Stimulated activated CD4-positive, alpha-beta T cell treated with anti-CD3 and anti-CD28 coated beads, TNF-alpha, amount 100 ng/mL, for 48 hours (primary cell): ENCODE measurements around the gene CACNA2D2.

Experiments
- DNase-seq, 3 donors: peaks; one replicate each; pipeline ENCODE4 v3.0.0-alpha.2; 2020; ENCODE audit warnings: low read depth in 3 of 3

The CACNA2D2 gene

GRCh38 chr3:50502225-50502583 lies 1.2 kb downstream of the CACNA2D2 start:
- DNase-seq: no peak

GRCh38 chr3:50495609-50496423 lies 7.6 kb downstream of the CACNA2D2 start:
- no peak for DNase-seq

DNA sequence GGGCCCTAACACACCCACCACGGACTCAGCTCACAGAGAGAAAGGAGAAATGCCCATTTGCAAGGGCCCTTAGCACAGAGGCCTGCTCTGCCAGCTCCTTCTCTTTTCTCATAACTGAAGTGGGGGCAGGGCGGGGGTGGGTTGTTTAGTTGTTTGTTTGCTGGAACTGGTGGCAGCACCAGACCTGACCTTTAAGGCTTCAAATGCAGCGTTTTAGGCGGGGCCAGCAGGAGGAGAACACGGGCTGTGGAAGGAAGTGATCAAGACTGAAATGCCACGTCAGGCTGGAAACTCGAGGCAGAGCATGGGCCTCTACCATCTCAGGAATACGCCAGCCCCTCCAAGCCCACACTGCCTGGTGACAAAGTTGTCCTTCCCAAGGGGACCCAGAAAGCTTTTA lies 9.3 kb downstream of the CACNA2D2 start:
- DNase-seq: no peak

- DNase-seq: no peak
These were observed 9.8 kb downstream of the CACNA2D2 start for GRCh38 chr3:50493623-50494022.

DNA sequence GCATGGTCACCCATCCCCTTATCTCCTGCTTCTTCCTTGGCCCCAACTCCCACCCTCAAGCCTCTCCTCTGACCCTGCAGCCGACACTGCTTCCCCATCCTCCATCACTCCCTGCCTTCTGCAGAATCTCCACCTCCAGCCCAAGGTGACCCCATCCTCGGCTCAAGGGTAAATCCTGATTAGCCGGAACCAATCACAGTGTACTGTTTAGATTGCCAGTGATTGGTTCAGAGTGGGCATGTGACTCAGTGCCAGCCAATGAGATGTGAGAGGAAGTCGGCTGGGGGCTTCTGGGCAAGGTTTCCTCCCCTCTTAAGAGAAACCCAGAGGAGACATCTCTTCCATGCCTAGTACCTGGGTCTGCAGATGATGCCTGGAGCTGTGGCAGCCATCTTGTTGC lies 10.3 kb downstream of the CACNA2D2 start:
- no peak for DNase-seq

GRCh38 chr3:50491023-50491422 lies 12.4 kb downstream of the CACNA2D2 start:
- DNase-seq: no peak

DNA sequence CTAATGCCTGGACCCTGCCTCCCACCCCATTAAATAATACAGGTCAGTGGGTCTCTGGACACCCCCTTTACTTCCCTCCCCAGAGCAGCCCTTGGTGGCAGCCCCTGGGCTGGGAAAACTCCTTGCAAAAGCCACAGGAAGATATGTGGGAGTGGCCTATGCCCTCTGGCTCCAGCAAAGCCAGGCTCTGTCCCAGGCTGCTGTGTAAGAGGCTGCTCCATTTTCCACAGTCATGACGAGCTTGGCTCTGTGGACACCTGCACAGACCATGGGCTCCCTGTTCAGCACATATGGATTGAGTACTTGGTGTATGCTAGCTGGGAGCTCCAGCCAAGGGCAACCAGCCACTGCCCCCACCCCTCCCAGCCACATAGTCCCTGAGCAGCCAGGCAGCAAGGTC lies 13.0 kb downstream of the CACNA2D2 start:
- no peak for DNase-seq

DNA sequence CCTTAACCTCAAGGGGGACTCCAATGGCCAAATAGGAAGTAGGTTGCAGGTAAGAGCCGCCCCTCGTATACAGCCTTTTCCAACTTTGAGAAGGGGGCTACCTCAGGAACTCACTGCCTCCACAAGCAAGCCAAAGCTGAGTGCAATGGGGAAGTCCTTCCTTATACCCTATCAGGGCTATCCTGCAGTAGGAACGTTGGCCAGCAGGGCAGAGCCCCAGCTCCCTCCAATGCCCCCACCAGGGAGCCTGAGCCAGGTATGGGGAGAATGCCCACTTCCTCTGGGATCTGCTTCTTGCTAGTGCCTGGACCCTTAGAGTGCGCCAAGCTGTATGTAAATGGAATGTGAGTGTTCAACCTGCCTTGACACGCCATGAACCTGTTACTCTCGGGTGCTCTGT lies 16.3 kb downstream of the CACNA2D2 start:
- DNase-seq: no peak

DNA sequence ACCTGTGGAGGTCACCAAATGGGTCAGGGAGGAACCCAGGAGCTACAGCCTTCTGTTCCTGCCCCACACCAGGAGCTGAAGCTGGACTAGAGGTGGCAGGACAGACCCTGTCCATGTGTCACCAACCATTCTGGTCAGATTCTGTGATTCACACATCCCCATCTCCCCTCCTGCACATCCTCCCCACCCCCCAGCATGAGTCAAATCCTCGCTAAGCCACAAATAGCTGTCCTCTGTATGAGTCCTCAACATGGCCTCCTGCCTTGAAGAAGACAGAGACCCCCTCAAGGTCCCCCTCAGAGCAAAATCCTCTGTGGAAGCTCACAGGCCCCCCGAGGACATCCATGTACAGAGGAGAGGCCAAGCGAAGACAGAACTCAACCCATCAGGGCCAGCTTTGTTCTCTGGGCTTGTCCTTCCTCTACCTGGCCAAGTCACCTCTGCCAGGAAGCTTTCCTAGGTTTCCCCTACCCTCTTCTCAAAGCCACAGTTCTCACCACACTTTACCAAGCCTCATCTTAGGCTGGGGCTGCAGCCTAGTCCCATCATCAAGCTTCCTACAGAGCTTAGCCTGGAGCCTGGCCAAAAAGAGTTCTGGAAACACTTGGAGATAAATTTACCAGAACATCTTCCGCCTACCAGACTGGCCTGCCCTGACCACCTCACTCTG lies 17.1 kb downstream of the CACNA2D2 start:
- no peak for DNase-seq

DNA sequence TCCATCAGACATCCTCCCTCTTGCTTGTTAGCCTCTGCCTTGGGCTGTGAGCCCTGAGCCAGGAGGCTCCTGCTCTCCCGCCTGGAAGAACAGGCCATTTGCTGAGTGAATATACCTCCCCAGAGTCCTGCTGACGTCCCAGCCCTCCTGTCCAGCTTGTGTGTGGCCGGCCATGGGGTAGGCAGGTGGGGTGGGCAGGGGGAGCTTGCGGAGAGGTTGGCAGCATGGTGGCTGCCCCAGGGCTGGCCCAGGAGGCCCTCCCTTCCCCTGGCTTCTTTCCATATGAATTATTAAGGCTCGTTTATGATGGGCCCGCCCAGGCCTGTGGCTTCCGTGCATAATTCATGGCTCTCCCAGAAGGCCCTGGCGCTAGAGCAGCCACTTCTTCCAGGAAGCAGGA lies 18.7 kb downstream of the CACNA2D2 start:
- DNase-seq: no peak

DNA sequence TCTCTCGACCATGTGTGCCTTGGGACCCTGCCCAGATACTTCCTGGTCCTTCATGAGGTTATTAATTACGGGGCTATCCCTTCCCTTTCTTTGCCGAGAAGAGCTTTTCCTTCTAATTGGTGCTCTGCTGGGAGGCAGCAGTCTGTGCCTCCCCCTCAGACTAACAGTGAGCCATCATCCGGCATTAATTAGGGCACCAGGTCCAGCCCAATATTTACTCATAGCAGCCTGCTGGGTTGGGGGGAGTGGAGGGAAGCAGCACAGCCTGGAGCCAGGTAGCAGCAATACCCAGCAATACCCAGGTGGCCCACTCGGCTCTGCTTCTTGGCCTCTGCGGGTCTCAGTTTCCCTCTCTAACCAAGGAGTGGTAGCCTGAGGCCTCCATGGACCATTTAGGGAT lies 20.1 kb downstream of the CACNA2D2 start:
- DNase-seq: no peak

DNA sequence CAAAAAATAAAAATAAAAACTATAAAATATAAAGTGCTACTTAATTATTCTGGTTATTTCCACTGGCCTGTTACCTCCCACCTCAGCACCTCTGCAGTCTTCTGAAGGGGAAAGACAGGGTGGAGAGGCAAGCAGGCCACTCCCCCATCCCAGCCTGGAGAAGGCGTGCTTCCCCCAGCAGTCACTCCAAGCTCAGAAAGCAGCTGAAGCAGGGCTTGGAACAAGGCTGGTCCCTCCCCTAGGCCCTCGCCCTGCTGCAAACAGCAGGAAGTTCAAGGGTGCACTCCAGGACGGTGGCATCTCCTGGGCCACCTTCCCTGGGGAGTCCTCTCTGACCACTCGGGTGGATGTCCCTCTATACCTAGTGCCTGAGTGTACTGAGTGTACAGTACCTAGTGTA lies 21.4 kb downstream of the CACNA2D2 start:
- DNase-seq: no peak

DNA sequence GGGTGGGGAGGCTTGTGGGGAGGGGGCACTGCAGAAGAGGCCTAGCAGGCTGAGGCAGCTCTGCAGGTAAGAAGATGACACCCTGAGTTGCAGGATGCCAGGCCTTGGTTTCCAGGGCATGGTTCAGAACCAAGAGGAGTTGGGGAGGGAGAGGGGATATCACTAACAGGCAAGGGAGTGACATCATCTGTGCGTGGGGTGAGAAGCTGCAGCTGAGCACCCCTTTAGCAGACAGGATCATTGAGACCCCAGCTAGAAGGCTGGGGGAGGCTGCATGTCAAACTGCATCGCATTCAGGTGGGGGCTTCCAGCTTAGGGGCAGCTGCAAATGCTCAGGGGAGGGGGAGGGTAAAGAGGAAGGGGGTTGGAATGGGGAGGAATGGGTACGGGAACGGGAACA lies 23.0 kb downstream of the CACNA2D2 start:
- no peak for DNase-seq

DNA sequence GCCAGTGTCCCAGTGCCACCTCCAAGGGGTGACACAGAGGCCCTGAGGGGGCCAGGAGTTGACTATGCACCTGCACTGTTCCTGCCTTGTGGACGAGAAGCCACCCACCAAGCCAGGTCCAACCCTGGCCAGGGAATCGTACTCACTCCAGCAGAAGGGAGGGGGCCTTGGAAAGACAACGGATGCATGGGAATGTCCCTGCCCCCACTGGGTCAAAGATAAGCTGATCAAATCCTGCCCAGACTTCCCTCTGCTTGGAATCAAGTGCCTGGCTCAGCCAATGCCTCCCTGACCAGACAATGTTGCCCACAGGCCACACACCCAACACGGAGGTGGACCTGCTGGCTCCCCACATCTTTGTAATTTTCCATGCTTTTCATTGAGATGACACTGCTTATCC lies 23.9 kb downstream of the CACNA2D2 start:
- DNase-seq: no peak

- DNase-seq: no peak
These were observed 24.7 kb downstream of the CACNA2D2 start for GRCh38 chr3:50478671-50479260.

DNA sequence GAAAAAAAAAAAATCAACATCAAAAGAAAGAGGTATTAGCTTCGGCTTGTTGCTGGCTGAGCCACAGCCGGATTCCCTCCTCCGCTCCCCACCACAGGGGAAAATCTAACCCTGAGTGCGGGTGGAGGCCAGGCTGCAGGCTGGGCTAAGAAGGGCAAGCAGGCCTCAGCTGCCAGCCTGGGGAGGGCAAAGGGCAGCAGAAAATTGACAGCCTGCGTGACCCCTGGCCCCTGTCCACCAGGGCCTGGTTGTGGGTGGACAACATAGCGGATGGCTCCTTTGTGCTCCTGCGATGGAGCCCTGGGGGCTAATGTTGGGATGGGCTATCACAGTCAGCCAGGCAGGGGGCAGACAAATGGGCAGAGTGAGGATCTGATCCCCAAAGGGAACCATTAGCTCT lies 25.4 kb downstream of the CACNA2D2 start:
- DNase-seq: no peak

DNA sequence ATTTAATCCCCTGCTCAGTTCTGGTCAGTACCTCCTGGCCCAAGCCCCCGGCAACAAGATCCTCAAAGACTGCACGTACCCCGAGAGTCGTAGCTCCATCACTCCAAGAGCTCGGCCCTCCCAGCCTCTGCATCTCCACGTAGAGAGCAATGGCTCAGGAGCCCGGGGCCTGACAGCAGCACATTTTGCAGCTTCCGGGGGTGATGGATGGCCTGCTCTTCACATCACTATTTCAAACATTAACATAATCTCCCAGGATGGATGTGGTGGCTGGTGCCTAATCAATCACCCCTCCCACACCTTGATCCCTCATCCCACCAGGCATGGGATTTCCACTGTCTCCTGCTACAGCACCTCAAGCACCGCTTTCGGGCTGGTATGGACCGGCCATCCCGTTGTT lies 28.1 kb downstream of the CACNA2D2 start:
- DNase-seq: no peak

DNA sequence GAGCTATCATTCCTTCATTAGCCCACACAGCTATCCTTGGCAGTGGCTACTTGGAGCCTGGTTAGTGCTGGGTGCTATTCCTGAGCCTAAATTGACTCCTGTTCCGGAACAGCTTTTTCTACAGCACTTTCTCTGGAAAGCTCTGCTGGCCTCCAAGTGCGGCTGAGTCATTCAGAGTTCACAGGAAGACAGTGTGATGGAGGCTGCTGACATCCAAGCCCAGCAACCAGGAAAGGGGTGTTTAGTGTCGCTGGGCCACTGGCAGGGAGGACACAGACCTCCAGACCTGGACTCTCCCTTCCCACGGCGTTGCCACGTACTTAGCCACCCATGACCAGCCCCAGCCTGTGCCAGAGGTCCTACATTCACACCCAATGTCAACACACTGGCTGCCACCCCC lies 28.7 kb downstream of the CACNA2D2 start:
- no peak for DNase-seq

- no peak for DNase-seq
These were observed 29.7 kb downstream of the CACNA2D2 start for GRCh38 chr3:50473768-50474167.

- no peak for DNase-seq
These were observed 30.5 kb downstream of the CACNA2D2 start for GRCh38 chr3:50472958-50473357.

- no peak for DNase-seq
These were observed 32.8 kb downstream of the CACNA2D2 start for GRCh38 chr3:50470658-50471057.

DNA sequence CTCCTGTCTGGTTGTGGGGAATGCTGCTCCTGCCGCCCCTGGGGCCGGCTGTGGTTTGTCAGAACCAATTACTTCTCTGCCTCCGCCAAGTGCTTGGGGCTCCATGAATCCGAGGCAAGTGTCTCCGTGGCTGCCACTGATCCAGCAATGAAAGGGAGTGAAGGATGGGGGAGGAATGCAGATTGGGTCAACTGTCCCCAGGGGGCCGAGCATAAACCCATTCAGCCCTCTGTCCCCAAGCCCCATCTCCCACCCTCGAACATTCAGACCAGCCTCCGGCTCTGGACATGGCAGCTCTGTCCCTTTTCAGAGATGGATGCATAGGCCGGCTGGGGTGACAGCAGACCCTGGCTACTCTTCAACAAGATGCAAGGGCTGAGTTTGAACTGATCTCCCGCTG lies 35.5 kb downstream of the CACNA2D2 start:
- DNase-seq: no peak

DNA sequence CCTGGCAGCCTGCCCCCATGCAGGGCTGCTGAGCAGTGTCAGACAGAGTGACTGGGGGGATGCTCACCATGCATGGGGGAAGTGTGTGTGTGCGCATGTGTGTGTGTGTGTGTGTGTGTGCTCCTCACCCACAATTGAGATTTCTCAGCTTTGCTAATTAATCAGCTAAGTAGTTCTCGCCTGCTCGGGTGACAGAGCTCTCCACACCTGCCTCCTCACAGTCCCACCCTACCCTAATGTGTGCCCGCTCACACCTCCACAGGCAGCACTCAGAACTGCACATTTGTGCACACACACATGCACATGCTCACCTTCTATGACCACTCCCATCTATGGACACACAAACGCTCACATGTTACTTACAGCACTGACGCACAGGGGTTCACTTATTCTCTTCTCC lies 37.3 kb downstream of the CACNA2D2 start:
- no peak for DNase-seq
